SJCRH30 (cell line): ENCODE results near the gene ARHGAP36. TPM values are rescaled to one million over a fixed set of nuclear protein-coding genes. Genes with fewer than 3 reads are reported as not detected.

Experiments used
- DNase-seq, 2 experiments: peaks; one replicate each; pipeline ENCODE4 v3.0.0-alpha.2; 2015 to 2020
- H3K27ac ChIP-seq: fragments of 250-450 bp; sonication (Bioruptor Pico); 2 replicates; pipeline ENCODE4 v1.5.1; 2020; ENCODE audit warnings: mild to moderate bottlenecking, moderate library complexity
- H3K27me3 ChIP-seq: fragments of 250-450 bp; sonication (Bioruptor Pico); 2 replicates; pipeline ENCODE4 v1.5.1; 2020; ENCODE audit warnings: mild to moderate bottlenecking, moderate library complexity
- H3K36me3 ChIP-seq: fragments of 250-450 bp; sonication (Bioruptor Pico); 2 replicates; pipeline ENCODE4 v1.5.1; 2020; ENCODE audit warnings: mild to moderate bottlenecking, moderate library complexity
- H3K4me1 ChIP-seq: fragments of 250-450 bp; sonication (Bioruptor Pico); 2 replicates; pipeline ENCODE4 v1.5.1; 2020; ENCODE audit warnings: mild to moderate bottlenecking, moderate library complexity
- H3K4me3 ChIP-seq: fragments of 250-450 bp; sonication (Bioruptor Pico); 2 replicates; pipeline ENCODE4 v1.5.1; 2020; ENCODE audit warnings: mild to moderate bottlenecking, moderate library complexity
- H3K9me3 ChIP-seq: fragments of 250-450 bp; sonication (Bioruptor Pico); replicated peaks from 2 replicates; pipeline ENCODE4 v1.5.1; 2020; ENCODE audit warnings: mild to moderate bottlenecking, moderate library complexity
- total RNA-seq: library from RNA; depleted of rRNA; stranded (reverse); fragments of >200 nt; shearing (Covaris generic); gene quantifications from 2 replicates; pipeline ENCODE4 v1.2.3, GENCODE V29; 2014; rRNA removed

ARHGAP36 gene, protein sequence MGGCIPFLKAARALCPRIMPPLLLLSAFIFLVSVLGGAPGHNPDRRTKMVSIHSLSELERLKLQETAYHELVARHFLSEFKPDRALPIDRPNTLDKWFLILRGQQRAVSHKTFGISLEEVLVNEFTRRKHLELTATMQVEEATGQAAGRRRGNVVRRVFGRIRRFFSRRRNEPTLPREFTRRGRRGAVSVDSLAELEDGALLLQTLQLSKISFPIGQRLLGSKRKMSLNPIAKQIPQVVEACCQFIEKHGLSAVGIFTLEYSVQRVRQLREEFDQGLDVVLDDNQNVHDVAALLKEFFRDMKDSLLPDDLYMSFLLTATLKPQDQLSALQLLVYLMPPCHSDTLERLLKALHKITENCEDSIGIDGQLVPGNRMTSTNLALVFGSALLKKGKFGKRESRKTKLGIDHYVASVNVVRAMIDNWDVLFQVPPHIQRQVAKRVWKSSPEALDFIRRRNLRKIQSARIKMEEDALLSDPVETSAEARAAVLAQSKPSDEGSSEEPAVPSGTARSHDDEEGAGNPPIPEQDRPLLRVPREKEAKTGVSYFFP
- not detected in 2 replicates for total RNA-seq

DNA sequence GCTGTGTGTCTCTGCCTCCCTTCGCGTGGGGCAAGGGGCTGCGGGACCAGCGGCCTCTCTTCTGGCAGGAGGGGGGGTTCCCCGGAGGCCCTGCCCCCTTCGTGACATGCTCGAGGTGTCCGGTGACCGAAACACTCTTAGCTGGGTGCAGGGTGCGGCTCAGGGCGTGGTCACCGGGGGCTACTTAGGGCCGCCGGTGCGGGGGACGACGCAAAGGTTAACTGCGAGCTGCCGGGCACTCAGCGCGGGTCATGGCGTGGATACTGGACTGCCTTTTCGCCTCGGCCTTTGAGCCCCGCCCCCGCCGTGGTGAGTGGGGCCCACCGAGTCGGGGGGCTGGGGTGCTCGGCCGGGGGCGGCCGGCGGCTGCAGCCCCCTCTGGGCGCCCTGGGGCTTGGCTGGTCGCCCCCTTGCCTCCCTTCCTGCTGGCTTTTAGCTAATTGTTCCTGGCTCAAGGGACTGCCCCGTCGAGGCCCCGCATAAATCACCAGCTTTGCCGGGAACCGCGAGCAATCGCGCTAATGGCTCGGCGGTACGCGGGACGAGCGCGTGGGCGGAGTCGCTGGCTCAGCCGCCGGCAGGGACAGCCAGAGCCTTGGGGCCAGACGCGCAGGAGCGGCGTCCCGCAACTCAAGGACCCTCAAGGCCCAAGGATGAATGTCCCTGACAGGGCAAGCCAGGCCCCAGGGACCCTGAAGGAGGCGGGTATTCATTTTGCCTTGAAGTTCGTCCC lies at the start of gene ARHGAP36:
Gene ARHGAP36, plus strand, starts transcription at position 211 of the 733 bp plus-strand sequence. CDS start 23,320 bp downstream, outside the sequence.
- Histone ChIP-seq H3K4me1 (no peaks in the 10 kb centered on the region), H3K27ac (no peak within 1 kb of the TSS), H3K4me3 (no peak within 1 kb of the TSS), H3K9me3 (no peaks in the 10 kb centered on the region), H3K27me3 (no peaks in the 10 kb centered on the region), H3K36me3 (no peaks in the 10 kb centered on the region)
- DNase-seq, result no peak

DNA sequence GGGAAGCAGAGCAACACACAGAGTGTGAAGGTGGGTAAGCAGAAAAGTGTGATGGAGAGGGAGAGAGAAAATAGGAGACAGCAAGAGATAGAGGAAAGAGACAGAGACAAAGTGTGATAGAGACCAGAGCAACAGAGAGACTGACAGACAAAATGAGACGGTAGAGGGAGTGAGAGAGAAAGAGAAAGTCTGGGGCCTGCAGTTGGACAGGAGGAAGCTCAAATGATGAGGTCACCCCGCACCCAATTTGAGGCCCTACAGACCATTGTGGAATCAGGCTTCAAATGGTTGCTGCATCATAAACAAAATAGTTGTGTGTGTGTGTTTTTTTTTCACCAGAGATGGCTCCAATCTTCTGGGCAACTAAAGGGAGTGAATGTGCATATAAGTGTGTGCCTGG lies 48.0 kb upstream of the ARHGAP36 start:
- H3K27ac ChIP-seq, result peak overlapping the region; percentile 53
- H3K9me3 ChIP-seq, result no peaks in the 10 kb centered on the region
- H3K4me3 ChIP-seq, result no peak overlapping the region
- peak; percentile 19 to 58 for DNase-seq
- H3K4me1 ChIP-seq, result peaks cover 16% of the 10 kb centered on the region
- no peaks in the 10 kb centered on the region for H3K36me3 ChIP-seq
- no peaks in the 10 kb centered on the region for H3K27me3 ChIP-seq

DNA sequence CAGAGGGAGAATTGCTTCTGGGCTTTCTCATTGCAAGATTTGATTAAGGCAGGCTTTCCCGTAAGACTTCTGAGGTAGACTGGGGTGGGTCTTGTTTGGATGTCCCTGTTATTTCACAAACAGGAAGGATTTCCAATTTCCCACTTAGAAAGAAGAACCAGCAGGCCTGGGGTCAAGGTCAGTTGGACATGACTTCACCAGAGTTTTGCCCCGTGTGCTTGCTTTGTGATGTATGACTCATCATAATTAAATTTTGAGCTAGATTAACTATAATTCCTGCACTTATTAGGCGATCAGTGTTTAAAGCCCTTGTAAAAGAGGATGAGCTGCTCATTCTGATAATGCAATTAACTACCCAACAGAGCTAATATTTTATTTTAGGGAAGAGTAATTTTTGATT lies 32.8 kb upstream of the ARHGAP36 start:
- no peak overlapping the region for H3K4me3 ChIP-seq
- DNase-seq, result no peak
- no peak overlapping the region for H3K27ac ChIP-seq
- no peaks in the 10 kb centered on the region for H3K36me3 ChIP-seq
- H3K9me3 ChIP-seq, result no peaks in the 10 kb centered on the region
- no peaks in the 10 kb centered on the region; the same call in 1 of the 2 replicates for H3K4me1 ChIP-seq
- no peaks in the 10 kb centered on the region for H3K27me3 ChIP-seq

DNA sequence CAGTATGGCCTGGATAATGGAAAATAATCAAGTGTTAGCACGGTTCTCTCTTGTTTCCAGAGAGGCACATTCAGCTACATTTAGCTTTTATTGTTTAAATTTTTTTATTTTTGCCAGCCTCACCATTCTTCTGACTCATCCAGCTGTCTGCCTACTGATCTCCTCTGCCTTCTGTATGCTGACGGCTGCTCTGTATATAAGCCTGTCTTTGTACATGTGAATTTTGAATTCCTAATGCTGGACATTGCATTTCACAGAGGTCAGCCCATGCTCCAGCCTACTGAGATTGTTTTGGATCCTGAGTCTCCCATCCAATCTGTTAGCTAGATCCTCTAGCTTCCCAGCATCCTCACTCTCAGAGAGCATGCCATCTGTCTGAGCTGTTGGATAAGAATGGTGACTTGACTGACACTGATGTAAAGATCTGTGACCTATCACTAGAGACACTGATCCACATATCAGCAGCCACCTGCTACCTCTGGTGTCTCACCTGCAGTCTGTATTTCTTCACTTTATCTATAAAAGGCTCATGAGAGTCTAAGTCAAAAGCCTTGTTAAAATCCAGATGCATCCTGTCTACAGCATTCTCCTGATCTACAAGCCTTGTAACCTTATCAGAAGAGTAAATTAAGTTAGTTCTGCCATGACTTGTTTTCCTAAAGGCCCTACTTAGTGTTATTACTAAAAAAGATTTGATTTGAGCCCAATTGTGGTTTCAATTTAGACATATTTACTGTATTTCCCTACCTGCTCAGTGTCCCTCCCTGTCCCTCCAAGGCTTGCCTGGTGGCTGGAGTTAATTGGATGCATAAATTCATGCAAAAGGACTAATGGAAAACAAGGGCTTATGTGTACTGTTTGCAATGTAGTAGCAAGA lies 25.6 kb upstream of the ARHGAP36 start:
- DNase-seq, result no peak
- no peak overlapping the region for H3K4me3 ChIP-seq
- no peaks in the 10 kb centered on the region for H3K27me3 ChIP-seq
- H3K9me3 ChIP-seq, result no peaks in the 10 kb centered on the region
- H3K27ac ChIP-seq, result no peak overlapping the region
- H3K36me3 ChIP-seq, result no peaks in the 10 kb centered on the region
- no peaks in the 10 kb centered on the region for H3K4me1 ChIP-seq

DNA sequence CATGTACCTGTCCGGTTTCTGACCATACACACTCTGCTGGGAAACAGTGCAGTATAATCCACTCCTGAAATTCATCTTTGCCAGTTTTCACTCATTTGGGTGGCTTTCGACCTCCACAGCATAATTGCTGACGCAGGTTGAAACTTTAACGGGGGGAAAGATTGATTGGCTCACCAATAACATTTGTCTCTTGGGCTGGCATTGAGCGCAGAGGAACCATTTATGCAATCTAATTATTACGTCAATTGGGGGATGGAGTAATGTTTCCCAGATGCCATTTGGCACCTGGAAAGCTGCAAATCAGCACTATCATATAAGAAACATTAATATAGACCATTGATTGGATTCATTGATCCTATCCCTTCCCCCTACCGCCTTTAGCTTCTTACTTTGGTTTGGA lies 24.1 kb upstream of the ARHGAP36 start:
- no peak overlapping the region for H3K27ac ChIP-seq
- no peaks in the 10 kb centered on the region for H3K27me3 ChIP-seq
- DNase-seq, result no peak
- no peaks in the 10 kb centered on the region for H3K36me3 ChIP-seq
- no peaks in the 10 kb centered on the region for H3K9me3 ChIP-seq
- H3K4me3 ChIP-seq, result no peak overlapping the region
- H3K4me1 ChIP-seq, result no peaks in the 10 kb centered on the region

DNA sequence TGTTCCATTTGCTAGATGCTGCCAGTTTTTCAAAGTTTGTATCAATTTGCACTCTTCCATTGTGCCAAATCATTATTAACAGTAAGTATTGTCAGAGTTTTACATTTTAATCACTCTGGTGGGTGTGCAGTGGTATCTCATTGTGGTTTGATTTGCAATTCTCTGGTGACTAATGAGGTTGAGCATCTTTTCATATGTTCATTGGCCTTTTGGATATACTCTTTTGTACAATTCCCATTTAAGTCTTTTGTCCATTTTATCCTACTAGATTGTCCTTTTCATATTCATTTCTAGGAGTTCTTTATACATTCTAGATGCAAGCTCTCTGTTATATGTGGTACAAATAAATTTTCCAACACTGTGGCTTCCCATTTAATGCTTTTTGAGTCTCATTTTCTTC lies 17.4 kb upstream of the ARHGAP36 start:
- Histone ChIP-seq H3K27me3 (no peaks in the 10 kb centered on the region), H3K27ac (no peak overlapping the region), H3K9me3 (no peaks in the 10 kb centered on the region), H3K4me1 (no peaks in the 10 kb centered on the region), H3K36me3 (no peaks in the 10 kb centered on the region), H3K4me3 (no peak overlapping the region)
- DNase-seq, result no peak

DNA sequence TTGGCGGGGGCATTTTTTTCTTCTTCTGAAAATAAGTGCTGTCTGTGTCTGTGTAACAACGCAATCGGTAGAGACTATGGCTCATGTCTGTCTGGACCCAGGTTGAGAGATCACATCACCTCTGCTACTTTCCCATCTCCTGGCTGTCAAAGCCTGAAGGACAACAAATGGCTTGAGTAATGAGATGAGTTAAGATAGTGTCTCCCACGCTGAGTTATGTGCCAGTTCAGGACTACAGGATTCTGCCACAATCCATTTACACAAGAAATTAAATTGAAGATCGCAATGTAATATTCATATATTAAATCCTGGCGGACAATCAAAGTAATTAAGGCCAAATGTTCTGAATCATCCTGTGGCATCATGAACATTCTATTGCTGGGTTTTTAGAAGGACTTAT lies 16.5 kb upstream of the ARHGAP36 start:
- DNase-seq, result no peak
- no peak overlapping the region for H3K27ac ChIP-seq
- H3K27me3 ChIP-seq, result no peaks in the 10 kb centered on the region
- H3K4me1 ChIP-seq, result no peaks in the 10 kb centered on the region
- no peak overlapping the region for H3K4me3 ChIP-seq
- H3K9me3 ChIP-seq, result no peaks in the 10 kb centered on the region
- H3K36me3 ChIP-seq, result no peaks in the 10 kb centered on the region

DNA sequence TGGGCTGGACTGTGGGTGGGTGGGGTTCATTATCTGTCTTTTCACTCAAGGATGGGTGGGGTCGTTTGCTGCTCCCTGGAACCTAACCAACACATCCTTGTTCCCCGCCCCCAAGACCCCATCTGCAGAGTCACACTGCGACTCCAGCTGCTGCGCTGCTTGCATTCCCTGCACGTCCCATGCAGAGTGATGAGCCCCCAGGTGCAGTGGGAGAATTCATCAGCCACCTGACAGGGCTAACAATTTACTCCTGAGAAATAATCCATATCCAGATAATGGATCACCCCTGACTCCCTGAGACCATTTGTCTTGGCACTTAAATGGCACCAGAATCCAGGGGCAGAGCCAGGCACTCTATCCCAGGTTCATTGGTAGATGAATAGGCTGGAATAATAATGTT lies 12.4 kb upstream of the ARHGAP36 start:
- no peaks in the 10 kb centered on the region for H3K27me3 ChIP-seq
- H3K27ac ChIP-seq, result no peak overlapping the region
- no peaks in the 10 kb centered on the region for H3K36me3 ChIP-seq
- H3K9me3 ChIP-seq, result no peaks in the 10 kb centered on the region
- no peak overlapping the region for H3K4me3 ChIP-seq
- H3K4me1 ChIP-seq, result no peaks in the 10 kb centered on the region
- no peak for DNase-seq

DNA sequence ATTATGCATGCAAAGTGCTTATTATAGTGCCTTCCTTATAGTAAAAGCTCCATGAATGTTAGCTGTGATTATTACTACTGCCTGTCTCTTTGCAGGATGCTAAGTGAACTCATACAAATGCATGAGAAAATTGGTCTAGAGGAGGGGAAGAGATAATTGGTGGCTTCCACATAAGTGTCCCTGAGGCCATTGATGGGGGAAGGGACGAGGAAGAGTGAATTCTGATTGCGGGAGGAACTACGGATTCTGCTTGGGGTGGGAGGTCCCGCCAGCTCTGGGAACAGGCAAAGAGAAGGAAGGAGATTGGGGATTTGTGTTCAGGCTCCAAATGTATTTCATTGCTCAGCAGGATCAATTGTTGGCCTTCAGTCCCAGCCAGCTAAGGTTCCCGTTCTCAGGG lies 11.6 kb upstream of the ARHGAP36 start:
- Histone ChIP-seq H3K36me3 (no peaks in the 10 kb centered on the region), H3K4me3 (no peak overlapping the region), H3K4me1 (no peaks in the 10 kb centered on the region), H3K9me3 (no peaks in the 10 kb centered on the region), H3K27ac (no peak overlapping the region), H3K27me3 (no peaks in the 10 kb centered on the region)
- no peak for DNase-seq

DNA sequence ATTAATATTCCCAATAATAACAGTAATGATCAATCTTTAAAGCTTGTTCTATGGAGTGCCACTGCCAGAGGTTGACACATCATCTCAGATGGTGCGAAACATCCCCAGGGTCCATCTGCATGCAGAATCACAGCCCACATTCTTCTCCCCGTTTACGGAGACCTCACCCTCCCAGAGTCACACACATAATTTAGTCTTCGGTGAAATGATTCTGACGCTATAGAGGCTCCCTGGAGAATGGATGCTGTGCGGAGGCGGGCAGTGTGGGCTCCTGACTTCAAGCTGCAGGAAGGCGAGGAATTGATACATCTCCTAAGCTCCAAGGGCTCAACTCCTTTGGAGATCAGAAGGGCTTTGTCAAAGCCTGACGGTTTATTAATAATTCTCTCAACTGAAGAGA lies 11.0 kb upstream of the ARHGAP36 start:
- H3K36me3 ChIP-seq, result no peaks in the 10 kb centered on the region
- H3K4me1 ChIP-seq, result no peaks in the 10 kb centered on the region
- H3K4me3 ChIP-seq, result no peak overlapping the region
- H3K27ac ChIP-seq, result no peak overlapping the region
- no peaks in the 10 kb centered on the region for H3K27me3 ChIP-seq
- DNase-seq, result no peak
- no peaks in the 10 kb centered on the region for H3K9me3 ChIP-seq

DNA sequence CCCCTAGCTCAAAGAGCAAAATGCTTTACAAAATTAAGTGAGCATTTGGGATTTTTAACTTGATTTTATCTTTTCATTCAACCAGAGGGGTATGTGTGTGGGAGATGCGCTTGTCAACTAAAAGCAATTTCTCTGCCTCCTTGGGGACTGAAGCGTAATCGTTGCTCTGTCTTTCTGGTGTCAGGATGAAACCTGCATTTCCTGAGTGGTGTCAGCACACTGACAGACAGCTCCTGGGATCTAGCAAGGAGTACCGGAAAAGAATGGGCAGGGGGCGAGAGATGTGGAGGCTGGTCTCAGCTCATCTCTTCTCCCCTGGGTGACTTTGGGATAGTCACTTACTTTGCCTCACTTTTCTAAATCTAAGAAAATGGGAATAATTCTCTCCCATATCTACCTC lies 5.1 kb upstream of the ARHGAP36 start:
- no peak overlapping the region for H3K4me3 ChIP-seq
- no peaks in the 10 kb centered on the region for H3K9me3 ChIP-seq
- no peak for DNase-seq
- no peak overlapping the region for H3K27ac ChIP-seq
- H3K4me1 ChIP-seq, result no peaks in the 10 kb centered on the region
- no peaks in the 10 kb centered on the region for H3K27me3 ChIP-seq
- no peaks in the 10 kb centered on the region for H3K36me3 ChIP-seq

DNA sequence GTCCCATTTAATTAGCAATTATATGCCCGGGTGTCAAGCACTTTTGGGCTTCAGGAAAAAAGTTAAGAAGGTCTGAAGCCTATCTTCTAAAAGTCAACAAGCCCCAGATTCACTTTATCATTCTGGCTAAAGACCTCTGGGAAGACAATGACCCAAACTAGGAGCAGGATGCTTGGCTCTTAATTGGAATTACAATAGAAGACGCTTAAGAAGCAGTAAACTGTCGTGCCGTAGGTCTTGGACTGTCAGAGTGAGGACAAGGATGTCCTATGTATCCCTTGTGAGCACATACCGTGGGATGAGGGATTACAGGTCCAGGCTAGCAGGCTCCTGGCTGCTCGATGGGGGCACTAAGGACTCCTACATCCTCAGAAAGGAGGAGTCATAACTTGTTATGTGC lies 3.2 kb upstream of the ARHGAP36 start:
- no peaks in the 10 kb centered on the region for H3K4me1 ChIP-seq
- no peaks in the 10 kb centered on the region for H3K27me3 ChIP-seq
- H3K4me3 ChIP-seq, result no peak overlapping the region
- H3K36me3 ChIP-seq, result no peaks in the 10 kb centered on the region
- no peak for DNase-seq
- H3K9me3 ChIP-seq, result no peaks in the 10 kb centered on the region
- H3K27ac ChIP-seq, result no peak overlapping the region

DNA sequence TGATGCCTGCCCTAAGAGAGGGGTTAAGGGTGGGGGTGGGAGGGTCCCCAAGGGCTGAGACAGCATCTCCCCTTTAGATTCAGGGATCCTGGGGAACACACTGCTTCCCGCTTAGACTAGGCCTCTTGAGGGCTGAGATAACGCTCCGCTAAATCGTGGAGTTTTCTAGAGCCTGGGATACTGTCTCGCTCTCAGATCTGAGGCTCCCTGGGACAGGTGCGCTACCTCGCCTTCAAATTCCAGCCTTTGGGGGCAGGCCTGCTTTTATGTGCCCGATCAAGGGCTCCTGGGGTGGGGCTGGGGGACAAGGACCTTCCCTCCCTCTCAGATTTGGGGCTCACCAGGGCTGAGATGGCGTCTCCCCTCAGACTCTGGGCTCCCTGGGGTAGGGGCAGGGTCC lies 440 bp upstream of the ARHGAP36 start:
- Histone ChIP-seq H3K27me3 (no peaks in the 10 kb centered on the region), H3K4me3 (no peak overlapping the region), H3K9me3 (no peaks in the 10 kb centered on the region), H3K36me3 (no peaks in the 10 kb centered on the region), H3K27ac (no peak overlapping the region), H3K4me1 (no peaks in the 10 kb centered on the region)
- DNase-seq, result no peak

DNA sequence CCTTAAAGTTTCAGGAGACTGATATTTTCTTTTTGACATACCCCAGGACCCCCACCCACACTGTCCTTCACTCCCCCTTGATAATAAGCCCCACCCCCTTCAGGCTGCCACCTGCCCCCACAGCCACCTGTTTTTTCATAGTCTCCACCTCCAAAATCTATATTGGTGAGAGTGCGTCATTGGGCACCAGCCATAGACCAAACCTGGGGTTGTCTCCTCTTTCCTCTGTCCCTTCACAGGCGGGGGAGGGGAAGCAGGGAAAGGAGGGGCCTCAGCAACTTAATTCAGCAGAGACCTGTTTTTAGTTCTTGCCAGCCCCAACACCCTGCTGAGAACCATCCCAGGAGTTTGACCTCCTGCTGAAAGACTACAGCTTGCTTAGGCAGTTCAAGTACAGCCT lies 1.1 kb downstream of the ARHGAP36 start:
- H3K36me3 ChIP-seq, result no peaks in the 10 kb centered on the region
- H3K4me1 ChIP-seq, result no peaks in the 10 kb centered on the region
- H3K27ac ChIP-seq, result no peak overlapping the region
- no peak for DNase-seq
- no peaks in the 10 kb centered on the region for H3K9me3 ChIP-seq
- H3K27me3 ChIP-seq, result no peaks in the 10 kb centered on the region
- H3K4me3 ChIP-seq, result no peak overlapping the region

DNA sequence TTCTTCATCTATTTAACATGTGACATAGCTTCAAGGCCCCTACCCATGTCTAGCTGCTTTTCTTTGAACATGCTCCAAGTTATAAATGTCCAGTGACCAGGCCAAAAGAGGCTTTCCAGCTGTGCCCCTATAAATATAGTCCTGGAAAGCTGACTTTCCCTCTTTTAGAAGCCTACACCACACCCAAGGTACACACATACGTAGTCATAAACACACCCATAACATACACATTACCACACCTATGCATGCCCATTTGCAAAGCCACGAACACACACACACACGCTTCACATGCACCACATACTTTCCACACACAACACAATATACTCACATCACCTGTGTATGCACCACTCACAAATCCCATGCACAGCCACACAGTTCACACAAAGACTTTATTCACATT lies 2.0 kb downstream of the ARHGAP36 start:
- Histone ChIP-seq H3K4me1 (no peaks in the 10 kb centered on the region), H3K9me3 (no peaks in the 10 kb centered on the region), H3K36me3 (no peaks in the 10 kb centered on the region), H3K4me3 (no peak overlapping the region), H3K27me3 (no peaks in the 10 kb centered on the region), H3K27ac (no peak overlapping the region)
- no peak for DNase-seq
